B cell (primary cell): ENCODE measurements around the gene AQP12B. TPM values are rescaled to one million over a fixed set of nuclear protein-coding genes. Genes with fewer than 3 reads are reported as not detected.
"Not testable (repeated sequence)": the region's sequence is repeated elsewhere in the genome, so short reads cannot be mapped to it uniquely, and the experiment has no call there.

Experiments
- ATAC-seq: fragments of 200-7000 bp; cut with Tn5 transposase; one replicate; pipeline ENCODE4 v1.10.0; 2021; ENCODE audit warnings: low read depth, mild to moderate bottlenecking, moderate number of reproducible peaks, moderate library complexity
- CTCF ChIA-PET: fragments of 350-600 bp; sonication (Branson Sonifier 250); formaldehyde crosslinking; loops from one replicate; lab custom pipeline; 2021; ENCODE audit warnings: antibody characterized with exemption, inconsistent platforms; lab: Charles Lee
- POLR2A ChIA-PET: fragments of 350-600 bp; sonication (Branson Sonifier 250); formaldehyde crosslinking; loops from one replicate; lab custom pipeline; 2021; ENCODE audit warnings: antibody characterized with exemption; lab: Charles Lee
- DNase-seq: peaks from one replicate; pipeline ENCODE4 v3.0.0; 2013
- H2AFZ ChIP-seq: 2 replicates; pipeline ENCODE4 v1.6.1; 2012; ENCODE audit warnings: mild to moderate bottlenecking, low read depth, low read length; ENCODE audit not compliant: insufficient read depth, poor library complexity, severe bottlenecking
- H3K27ac ChIP-seq, 2 donors: 1 replicate in 1 of 2; 2 replicates in 1 of 2; pipeline ENCODE4 v1.5.1; 2012 to 2013; ENCODE audit warnings: low read length in 2 of 2, mild to moderate bottlenecking in 2 of 2, moderate library complexity in 1 of 2
- H3K27me3 ChIP-seq, 4 experiments: fragments of 200-600 bp in 1 of 4; sonication (generic) in 1 of 4; replicated peaks in 1 of 4; 1 replicate in 2 of 4; 2 replicates in 2 of 4; pipeline versions ENCODE4 v1.6.1 to v1.7.0; 2013 to 2016; ENCODE audit warnings: low read length in 3 of 4, mild to moderate bottlenecking in 2 of 4, mixed read lengths in 1 of 4, moderate library complexity in 1 of 4; ENCODE audit not compliant: insufficient read depth in 4 of 4, control insufficient read depth in 3 of 4; ENCODE audit errors: control extremely low read depth in 1 of 4
- H3K36me3 ChIP-seq, 2 experiments: replicated peaks in 1 of 2; 1 replicate in 1 of 2; 2 replicates in 1 of 2; pipeline versions ENCODE4 v1.6.1 to v1.7.1; 2013; ENCODE audit warnings: low read length in 1 of 2; ENCODE audit not compliant: insufficient read depth in 2 of 2, control insufficient read depth in 1 of 2; ENCODE audit errors: control extremely low read depth in 1 of 2, extremely low read depth in 1 of 2
- H3K4me1 ChIP-seq, 2 donors: fragments of 200-600 bp in 1 of 2; sonication (generic) in 1 of 2; 1 replicate in 1 of 2; 2 replicates in 1 of 2; pipeline versions ENCODE4 v1.5.1 to v1.6.1; 2013 to 2017; ENCODE audit warnings: low read length in 2 of 2; ENCODE audit not compliant: control insufficient read depth in 2 of 2, insufficient read depth in 2 of 2
- H3K4me2 ChIP-seq: replicated peaks from 2 replicates; pipeline ENCODE3; 2012; ENCODE audit warnings: mild to moderate bottlenecking, low read depth, low read length; ENCODE audit not compliant: poor library complexity, severe bottlenecking
- H3K4me3 ChIP-seq, 5 experiments: fragments of 200-600 bp in 1 of 5; sonication (generic) in 1 of 5; 1 replicate in 3 of 5; 2 replicates in 2 of 5; pipeline versions ENCODE4 v1.5.1 to v1.7.0; 2011 to 2016; ENCODE audit warnings: low read length in 4 of 5, mild to moderate bottlenecking in 4 of 5, low read depth in 2 of 5, control low read depth in 1 of 5, moderate library complexity in 1 of 5; ENCODE audit not compliant: insufficient read depth in 1 of 5; ENCODE audit errors: control extremely low read depth in 1 of 5, extremely low read depth in 1 of 5
- H3K79me2 ChIP-seq: fragments of 200-600 bp; sonication (generic); one replicate; pipeline ENCODE4 v1.6.0; 2016; ENCODE audit warnings: low read length; ENCODE audit not compliant: control insufficient read depth, insufficient read depth
- H3K9ac ChIP-seq: fragments of 200-600 bp; sonication (generic); 2 replicates; pipeline ENCODE4 v1.6.1; 2017; ENCODE audit warnings: mild to moderate bottlenecking, low read length, moderate library complexity
- H3K9me3 ChIP-seq, 3 donors: one replicate each; pipeline versions ENCODE4 v1.6.1 to v1.7.1; 2013; ENCODE audit warnings: low read length in 2 of 3; ENCODE audit not compliant: control insufficient read depth in 2 of 3, insufficient read depth in 1 of 3; ENCODE audit errors: control extremely low read depth in 1 of 3
- H4K20me1 ChIP-seq: 2 replicates; pipeline ENCODE4 v1.6.0; 2012; ENCODE audit warnings: mild to moderate bottlenecking, low read length; ENCODE audit not compliant: insufficient read depth, control insufficient read depth, poor library complexity, severe bottlenecking
- H3K27ac Mint-ChIP-seq: one replicate; pipeline ENCODE4 v1.8.0; 2021; ENCODE audit warnings: mixed read lengths
- H3K27me3 Mint-ChIP-seq: one replicate; pipeline ENCODE4 v1.8.0; 2021; ENCODE audit warnings: mixed read lengths
- H3K4me1 Mint-ChIP-seq: one replicate; pipeline ENCODE4 v1.8.0; 2021; ENCODE audit warnings: mixed read lengths
- H3K4me3 Mint-ChIP-seq: one replicate; pipeline ENCODE4 v1.8.0; 2021; ENCODE audit warnings: mixed read lengths
- H3K9me3 Mint-ChIP-seq: one replicate; pipeline ENCODE4 v1.8.0; 2022; ENCODE audit warnings: mixed read lengths; ENCODE audit not compliant: insufficient read depth
- EZH2 ChIP-seq: IDR thresholded peaks from 2 replicates; pipeline ENCODE4 v1.6.1; 2012; ENCODE audit warnings: borderline replicate concordance, low read depth, mild to moderate bottlenecking, moderate library complexity, low read length; ENCODE audit not compliant: insufficient read depth, poor library complexity, severe bottlenecking
- WGBS: methylation state at CpG from one replicate; pipeline ENCODE4 v1.1.5; 2013; ENCODE audit warnings: missing lambda C conversion rate; ENCODE audit not compliant: insufficient coverage; 5-methylcytosine and 5-hydroxymethylcytosine counted together
- intact Hi-C: fragments of 100-400 bp; cut with micrococcal nuclease; formaldehyde crosslinking; loops from one replicate; pipeline ENCODE4 v1.10.0; 2022
- polyA minus RNA-seq: library from RNA; depleted of rRNA, polyadenylated mRNA; stranded (reverse); fragments of >200 nt; gene quantifications from 2 replicates; pipeline ENCODE4 v1.2.3, GENCODE V29; 2012
- polyA plus RNA-seq: library from polyadenylated mRNA; depleted of rRNA; stranded (reverse); fragments of >200 nt; gene quantifications from 2 replicates; pipeline ENCODE4 v1.2.3, GENCODE V29; 2012
- total RNA-seq, 2 donors: library from RNA; stranded (reverse); fragments of 120-200 nt in 1 of 2; gene quantifications; 1 replicate in 1 of 2; 2 replicates in 1 of 2; pipeline versions ENCODE4 v1.2.3 to v1.2.4, GENCODE V29; 2013 to 2022
- TF ChIP-seq, protein P1 (sequence below): fragments of 200-600 bp; IDR thresholded peaks from one replicate; pipeline ENCODE4 v1.8.0; 2022; ENCODE audit warnings: antibody characterized with exemption, mild to moderate bottlenecking

AQP12B gene
- not detected in 2 replicates for total RNA-seq
- total RNA-seq (2013), result not detected
- not detected in 2 replicates for polyA plus RNA-seq
- polyA minus RNA-seq, result not detected in 2 replicates

DNA sequence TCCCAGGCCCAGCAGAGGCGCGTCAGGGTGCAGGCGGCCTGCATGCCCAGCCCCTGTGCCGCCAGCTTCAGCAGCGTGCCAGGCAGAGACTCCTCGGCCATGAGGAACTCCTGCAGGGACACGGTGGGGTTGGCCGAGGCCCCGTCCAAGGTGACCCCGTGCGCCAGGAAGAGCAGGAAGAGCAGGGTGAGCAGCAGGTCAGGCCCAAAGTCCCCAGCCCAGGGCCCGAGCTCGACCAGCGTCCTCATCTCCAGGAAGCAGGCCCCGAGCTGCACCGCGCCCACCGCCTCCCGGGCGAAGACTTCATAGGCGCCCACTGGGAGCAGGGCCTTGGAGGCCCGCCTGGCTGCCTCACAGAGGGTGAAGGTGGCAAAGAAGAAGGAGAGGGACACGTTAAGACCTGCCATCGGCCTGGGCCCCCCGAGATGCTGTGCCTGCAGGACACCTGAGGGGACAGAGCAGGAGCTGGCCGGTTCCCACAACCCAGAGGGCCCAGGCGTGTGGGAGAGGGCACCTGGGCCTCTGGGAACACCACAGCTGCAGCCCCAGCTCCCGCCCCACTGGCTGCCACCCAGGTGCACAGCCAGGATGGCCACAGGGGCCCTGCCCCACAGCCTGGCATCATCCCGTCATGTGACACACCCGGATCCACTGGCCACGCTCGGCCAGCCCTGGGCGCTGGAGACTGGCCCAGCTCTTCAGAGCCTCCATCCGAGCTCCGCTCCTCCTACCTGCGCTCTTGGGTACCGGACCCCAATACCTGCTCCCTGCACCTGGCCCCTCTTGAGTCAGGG, at the start of gene AQP12B:
Gene AQP12B (minus strand): TSS at position 455 of the 794 bp plus-strand sequence. CDS start 48 bp downstream, at position 407.
- H2AFZ ChIP-seq, H3K9me3 ChIP-seq, ATAC-seq, H3K9ac ChIP-seq, H3K27me3 Mint-ChIP-seq, H3K79me2 ChIP-seq, DNase-seq, H3K9me3 Mint-ChIP-seq, H3K4me1 ChIP-seq, H3K27me3 ChIP-seq, intact Hi-C loops, H3K4me1 Mint-ChIP-seq, H3K4me3 Mint-ChIP-seq, H3K4me2 ChIP-seq, CTCF ChIA-PET, H3K4me3 ChIP-seq, H3K27ac Mint-ChIP-seq, H3K27ac ChIP-seq, POLR2A ChIA-PET, H4K20me1 ChIP-seq, H3K36me3 ChIP-seq: not testable (repeated sequence)
- WGBS, result 92% methylated on average over 20 of the region's 37 CpGs

- DNase-seq (no peak), ATAC-seq (no peak)
- no peak overlapping the region for H3K27ac ChIP-seq
- Mint-ChIP-seq H3K27me3 (peaks cover 4% of the 10 kb centered on the region), H3K27ac (no peak overlapping the region), H3K4me1 (no peaks in the 10 kb centered on the region), H3K9me3 (no peaks in the 10 kb centered on the region), H3K4me3 (no peak overlapping the region)
- no peak overlapping the region for H3K4me2 ChIP-seq
- no peaks in the 10 kb centered on the region for H3K79me2 ChIP-seq
- no peaks in the 10 kb centered on the region for H3K9me3 ChIP-seq
- no peaks in the 10 kb centered on the region for H3K36me3 ChIP-seq
- H3K4me1 ChIP-seq, result no peaks in the 10 kb centered on the region
- WGBS, result 87% methylated on average over 5 of the region's 5 CpGs
- no peak overlapping the region for H3K9ac ChIP-seq
- H3K27me3 ChIP-seq, result peaks cover 0 to 4% (median 0%) of the 10 kb centered on the region in 4 experiments
- intact Hi-C loops, result no loop called here
- ChIA-PET CTCF (interaction anchor here (1.4 kb wide), 1 partner anchor 218 kb away, joined by 9 read pairs; no protein-coding TSS in a partner anchor), POLR2A (no interaction called here)
- no peak for TF ChIP-seq EZH2
- TF ChIP-seq, protein P1, sequence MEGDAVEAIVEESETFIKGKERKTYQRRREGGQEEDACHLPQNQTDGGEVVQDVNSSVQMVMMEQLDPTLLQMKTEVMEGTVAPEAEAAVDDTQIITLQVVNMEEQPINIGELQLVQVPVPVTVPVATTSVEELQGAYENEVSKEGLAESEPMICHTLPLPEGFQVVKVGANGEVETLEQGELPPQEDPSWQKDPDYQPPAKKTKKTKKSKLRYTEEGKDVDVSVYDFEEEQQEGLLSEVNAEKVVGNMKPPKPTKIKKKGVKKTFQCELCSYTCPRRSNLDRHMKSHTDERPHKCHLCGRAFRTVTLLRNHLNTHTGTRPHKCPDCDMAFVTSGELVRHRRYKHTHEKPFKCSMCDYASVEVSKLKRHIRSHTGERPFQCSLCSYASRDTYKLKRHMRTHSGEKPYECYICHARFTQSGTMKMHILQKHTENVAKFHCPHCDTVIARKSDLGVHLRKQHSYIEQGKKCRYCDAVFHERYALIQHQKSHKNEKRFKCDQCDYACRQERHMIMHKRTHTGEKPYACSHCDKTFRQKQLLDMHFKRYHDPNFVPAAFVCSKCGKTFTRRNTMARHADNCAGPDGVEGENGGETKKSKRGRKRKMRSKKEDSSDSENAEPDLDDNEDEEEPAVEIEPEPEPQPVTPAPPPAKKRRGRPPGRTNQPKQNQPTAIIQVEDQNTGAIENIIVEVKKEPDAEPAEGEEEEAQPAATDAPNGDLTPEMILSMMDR, result no peak
- H2AFZ ChIP-seq, result no peak overlapping the region
- no peaks in the 10 kb centered on the region for H4K20me1 ChIP-seq
- no peak overlapping the region for H3K4me3 ChIP-seq
These were observed 49.5 kb upstream of the AQP12B start for GRCh38 chr2:240732184-240732583.
